Measurements from ENCODE around the gene SLC25A24. TPM values are rescaled to one million over a fixed set of nuclear protein-coding genes. Genes with fewer than 3 reads are reported as not detected.

The SLC25A24 gene
- total and polyA plus RNA-seq, 10 of the 15 experiments (the other 5 are each of a cell fraction or from before 2014, with no cell fraction given): 4.0 to 20.6 (median 14.2) TPM

DNA sequence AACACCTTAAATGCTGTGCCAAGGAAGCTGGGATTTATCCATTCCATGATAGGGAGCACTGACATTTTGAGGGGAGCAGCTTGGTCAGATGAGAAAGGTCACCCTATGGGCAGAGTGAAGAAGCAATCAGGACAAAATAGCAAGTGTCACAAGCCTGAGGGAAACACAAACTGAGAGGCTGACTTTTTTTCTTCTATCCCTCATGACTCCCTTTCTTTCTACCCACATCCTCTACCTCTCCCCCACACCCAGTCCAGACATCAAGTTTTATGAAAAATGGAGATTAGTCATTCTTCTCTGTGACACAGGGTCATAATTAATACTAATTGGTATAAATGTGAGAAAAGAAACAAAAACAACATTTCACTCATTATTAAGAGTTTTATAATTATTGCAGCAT is 103.1 kb downstream of the SLC25A24 start (continued):
- TF ChIP-seq, protein P1, sequence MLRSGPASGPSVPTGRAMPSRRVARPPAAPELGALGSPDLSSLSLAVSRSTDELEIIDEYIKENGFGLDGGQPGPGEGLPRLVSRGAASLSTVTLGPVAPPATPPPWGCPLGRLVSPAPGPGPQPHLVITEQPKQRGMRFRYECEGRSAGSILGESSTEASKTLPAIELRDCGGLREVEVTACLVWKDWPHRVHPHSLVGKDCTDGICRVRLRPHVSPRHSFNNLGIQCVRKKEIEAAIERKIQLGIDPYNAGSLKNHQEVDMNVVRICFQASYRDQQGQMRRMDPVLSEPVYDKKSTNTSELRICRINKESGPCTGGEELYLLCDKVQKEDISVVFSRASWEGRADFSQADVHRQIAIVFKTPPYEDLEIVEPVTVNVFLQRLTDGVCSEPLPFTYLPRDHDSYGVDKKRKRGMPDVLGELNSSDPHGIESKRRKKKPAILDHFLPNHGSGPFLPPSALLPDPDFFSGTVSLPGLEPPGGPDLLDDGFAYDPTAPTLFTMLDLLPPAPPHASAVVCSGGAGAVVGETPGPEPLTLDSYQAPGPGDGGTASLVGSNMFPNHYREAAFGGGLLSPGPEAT (IDR thresholded peaks at IDR 0.05; ENCODE audit: low read depth): no peak
- TF ChIP-seq, protein P2, sequence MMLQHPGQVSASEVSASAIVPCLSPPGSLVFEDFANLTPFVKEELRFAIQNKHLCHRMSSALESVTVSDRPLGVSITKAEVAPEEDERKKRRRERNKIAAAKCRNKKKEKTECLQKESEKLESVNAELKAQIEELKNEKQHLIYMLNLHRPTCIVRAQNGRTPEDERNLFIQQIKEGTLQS (IDR thresholded peaks at IDR 0.05; ENCODE audit: borderline replicate concordance, extremely low read depth, low read depth, low read length): no peak
- TF ChIP-seq CBX3 (IDR thresholded peaks at IDR 0.05; ENCODE audit: borderline replicate concordance, low read depth) (no peak), IRF4 (IDR thresholded peaks at IDR 0.05; ENCODE audit: low read depth, low read length) (no peak), SREBF1 (IDR thresholded peaks at IDR 0.05; ENCODE audit: low read length) (no peak)
- TF ChIP-seq, protein P3, sequence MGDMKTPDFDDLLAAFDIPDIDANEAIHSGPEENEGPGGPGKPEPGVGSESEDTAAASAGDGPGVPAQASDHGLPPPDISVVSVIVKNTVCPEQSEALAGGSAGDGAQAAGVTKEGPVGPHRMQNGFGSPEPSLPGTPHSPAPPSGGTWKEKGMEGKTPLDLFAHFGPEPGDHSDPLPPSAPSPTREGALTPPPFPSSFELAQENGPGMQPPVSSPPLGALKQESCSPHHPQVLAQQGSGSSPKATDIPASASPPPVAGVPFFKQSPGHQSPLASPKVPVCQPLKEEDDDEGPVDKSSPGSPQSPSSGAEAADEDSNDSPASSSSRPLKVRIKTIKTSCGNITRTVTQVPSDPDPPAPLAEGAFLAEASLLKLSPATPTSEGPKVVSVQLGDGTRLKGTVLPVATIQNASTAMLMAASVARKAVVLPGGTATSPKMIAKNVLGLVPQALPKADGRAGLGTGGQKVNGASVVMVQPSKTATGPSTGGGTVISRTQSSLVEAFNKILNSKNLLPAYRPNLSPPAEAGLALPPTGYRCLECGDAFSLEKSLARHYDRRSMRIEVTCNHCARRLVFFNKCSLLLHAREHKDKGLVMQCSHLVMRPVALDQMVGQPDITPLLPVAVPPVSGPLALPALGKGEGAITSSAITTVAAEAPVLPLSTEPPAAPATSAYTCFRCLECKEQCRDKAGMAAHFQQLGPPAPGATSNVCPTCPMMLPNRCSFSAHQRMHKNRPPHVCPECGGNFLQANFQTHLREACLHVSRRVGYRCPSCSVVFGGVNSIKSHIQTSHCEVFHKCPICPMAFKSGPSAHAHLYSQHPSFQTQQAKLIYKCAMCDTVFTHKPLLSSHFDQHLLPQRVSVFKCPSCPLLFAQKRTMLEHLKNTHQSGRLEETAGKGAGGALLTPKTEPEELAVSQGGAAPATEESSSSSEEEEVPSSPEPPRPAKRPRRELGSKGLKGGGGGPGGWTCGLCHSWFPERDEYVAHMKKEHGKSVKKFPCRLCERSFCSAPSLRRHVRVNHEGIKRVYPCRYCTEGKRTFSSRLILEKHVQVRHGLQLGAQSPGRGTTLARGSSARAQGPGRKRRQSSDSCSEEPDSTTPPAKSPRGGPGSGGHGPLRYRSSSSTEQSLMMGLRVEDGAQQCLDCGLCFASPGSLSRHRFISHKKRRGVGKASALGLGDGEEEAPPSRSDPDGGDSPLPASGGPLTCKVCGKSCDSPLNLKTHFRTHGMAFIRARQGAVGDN (IDR thresholded peaks at IDR 0.05): no peak

DNA sequence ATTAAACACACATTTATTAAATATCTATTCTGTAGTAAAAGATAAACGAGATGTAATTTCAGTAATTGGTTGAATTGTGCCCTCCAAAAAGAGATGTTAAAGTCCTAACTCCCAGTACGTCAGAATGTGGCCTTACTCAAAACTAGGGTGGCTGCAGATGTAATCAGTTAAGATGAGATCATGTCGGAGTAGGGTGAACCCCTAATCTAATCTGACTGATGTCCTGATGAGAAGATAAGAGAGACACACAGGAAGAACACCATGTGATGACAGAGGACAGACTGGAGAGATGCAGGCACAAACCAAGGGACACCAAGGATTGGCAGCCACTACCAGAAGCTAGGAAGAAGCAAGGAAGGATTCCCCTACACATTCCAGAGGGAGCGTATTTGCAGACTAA is 104.1 kb downstream of the SLC25A24 start:
- no peak for ATAC-seq
- TF ChIP-seq ELK1 (IDR thresholded peaks at IDR 0.05; ENCODE audit: low read depth, low read length) (no peak), NR2C1 (IDR thresholded peaks at IDR 0.05) (no peak), TBL1XR1 (IDR thresholded peaks at IDR 0.05; ENCODE audit: low read depth, low read length) (no peak), HCFC1 (IDR thresholded peaks at IDR 0.05; ENCODE audit: low read length) (no peak), SKIL (IDR thresholded peaks at IDR 0.05; ENCODE audit: low read depth, poor library complexity, severe bottlenecking) (no peak), MLLT1 (IDR thresholded peaks at IDR 0.05) (no peak)

More for the DNA sequence above, 104.1 kb downstream of the SLC25A24 start:
- no peak for FAIRE-seq
- DNase-seq (ENCODE audit: low read depth, low spot score): no peak
- H3K4me1 ChIP-seq (ENCODE audit: control insufficient read depth, insufficient read depth, low read length): no peaks in the 10 kb centered on the region
- no peaks in the 10 kb centered on the region; a peak in 2 of 4 replicates for H3K27me3 ChIP-seq (replicated peaks in 1 of 2; ENCODE audit: control insufficient read depth in 2 of 2, insufficient read depth in 2 of 2, low read length in 1 of 2)
- H3K9me3 ChIP-seq (replicated peaks; ENCODE audit: control insufficient read depth, insufficient read depth, low read length): no peaks in the 10 kb centered on the region
- no peak overlapping the region for H2AFZ ChIP-seq (ENCODE audit: control insufficient read depth, low read depth, low read length)
- H3K27ac ChIP-seq (ENCODE audit: control insufficient read depth, insufficient read depth): no peak overlapping the region
- ChIA-PET CTCF (no interaction called here), POLR2A (no interaction called here), SMC1A (ENCODE audit: uncharacterized antibody, unreplicated experiment) (no interaction called here), RAD21 (ENCODE audit: unreplicated experiment) (no interaction called here)
- WGBS (ENCODE audit: insufficient coverage, insufficient replicate concordance, low lambda C conversion rate, missing lambda C conversion rate): 14% methylated on average over 4 of the region's 4 CpGs
- H3K4me3 ChIP-seq: no peak overlapping the region
- in situ Hi-C loops (cut with MboI): no loop called here
- H3K4me2 ChIP-seq (ENCODE audit: control insufficient read depth, insufficient read depth): no peak overlapping the region
- intact Hi-C loops (cut with micrococcal nuclease; ENCODE audit: unreplicated experiment): no loop called here
- no peaks in the 10 kb centered on the region for H3K36me3 ChIP-seq (ENCODE audit: control insufficient read depth in 2 of 2, insufficient read depth in 2 of 2, low read length in 1 of 2)
- no peak overlapping the region for H3K9ac ChIP-seq (ENCODE audit: control insufficient read depth, insufficient read depth, low read length)
- BruUV-seq (replicated peaks): no TSS peak
- H4K20me1 ChIP-seq (ENCODE audit: control insufficient read depth, insufficient read depth): no peaks in the 10 kb centered on the region
- H3K79me2 ChIP-seq (ENCODE audit: control insufficient read depth, insufficient read depth, low read length): no peaks in the 10 kb centered on the region
